HUES64 (cell line): ENCODE results near the gene UAP1.

Experiments used
- H3K27ac ChIP-seq: 2 replicates; pipeline ENCODE4 v1.7.0; 2013; ENCODE audit warnings: low read depth, low read length, inconsistent platforms
- H3K27me3 ChIP-seq: 2 replicates; pipeline ENCODE4 v1.6.1; 2013; ENCODE audit warnings: mild to moderate bottlenecking, low read length; ENCODE audit not compliant: insufficient read depth
- H3K36me3 ChIP-seq: 2 replicates; pipeline ENCODE4 v1.6.1; 2013; ENCODE audit warnings: mild to moderate bottlenecking, low read length; ENCODE audit not compliant: insufficient read depth
- H3K4me1 ChIP-seq: 2 replicates; pipeline ENCODE4 v1.6.1; 2013; ENCODE audit warnings: mild to moderate bottlenecking, low read length, moderate library complexity; ENCODE audit not compliant: insufficient read depth
- H3K4me3 ChIP-seq: 2 replicates; pipeline ENCODE4 v1.5.1; 2013; ENCODE audit warnings: mild to moderate bottlenecking, low read length, moderate library complexity
- H3K9ac ChIP-seq: 2 replicates; pipeline ENCODE4 v1.6.1; 2013; ENCODE audit warnings: mild to moderate bottlenecking, low read depth, low read length
- H3K9me3 ChIP-seq: 2 replicates; pipeline ENCODE4 v1.6.1; 2013; ENCODE audit warnings: low read depth, low read length; ENCODE audit not compliant: insufficient read depth
- WGBS: fragments of 150-250, 120-280 bp; methylation state at CpG from one replicate; pipeline ENCODE4 v1.1.7; 2013; ENCODE audit warnings: missing lambda C conversion rate; 5-methylcytosine and 5-hydroxymethylcytosine counted together

UAP1 gene

DNA sequence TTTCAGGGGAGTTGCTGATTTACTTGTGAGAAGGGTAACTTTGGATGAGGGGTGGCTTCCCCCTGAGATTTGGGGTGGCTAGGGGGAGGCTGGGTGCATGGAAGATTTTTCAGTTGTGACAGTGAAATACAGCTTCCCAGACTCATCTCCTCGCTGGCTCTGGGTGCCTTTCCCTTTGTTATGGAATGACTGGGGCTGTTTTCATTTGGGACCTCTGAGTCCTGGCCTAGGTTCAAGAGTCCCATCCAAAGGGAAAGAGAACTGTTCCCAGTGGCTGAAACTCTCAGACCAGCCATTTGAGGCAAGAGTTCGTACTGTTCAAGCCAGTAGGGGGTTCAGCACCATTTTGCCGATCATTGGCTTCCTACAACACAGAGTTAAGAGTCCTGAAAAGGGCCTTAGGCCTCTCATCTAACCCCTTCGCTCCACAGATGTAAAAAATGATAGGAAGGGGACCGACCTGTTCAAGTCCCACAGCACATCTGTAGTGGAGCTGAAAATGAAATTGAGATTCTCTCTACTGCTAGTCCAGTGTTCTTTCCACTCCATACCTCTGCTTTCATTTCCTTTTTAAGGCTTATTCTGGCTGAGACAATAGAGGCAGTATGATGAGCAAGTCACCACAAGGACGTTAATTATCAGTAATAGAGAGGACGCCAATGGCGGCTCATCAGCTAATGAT, 71.7 kb downstream of the UAP1 start:
- H3K4me1 ChIP-seq = peaks cover 9% of the 10 kb centered on the region; the same call in 1 of the 2 replicates
- no peaks in the 10 kb centered on the region for H3K9me3 ChIP-seq
- H3K27ac ChIP-seq = no peak overlapping the region
- no peaks in the 10 kb centered on the region for H3K27me3 ChIP-seq
- 91% methylated on average over 8 of the region's 8 CpGs for WGBS
- H3K9ac ChIP-seq = no peak overlapping the region
- H3K4me3 ChIP-seq = peak overlapping the region; percentile 18; the same call in 1 of the 2 replicates
- H3K36me3 ChIP-seq = no peaks in the 10 kb centered on the region

DNA sequence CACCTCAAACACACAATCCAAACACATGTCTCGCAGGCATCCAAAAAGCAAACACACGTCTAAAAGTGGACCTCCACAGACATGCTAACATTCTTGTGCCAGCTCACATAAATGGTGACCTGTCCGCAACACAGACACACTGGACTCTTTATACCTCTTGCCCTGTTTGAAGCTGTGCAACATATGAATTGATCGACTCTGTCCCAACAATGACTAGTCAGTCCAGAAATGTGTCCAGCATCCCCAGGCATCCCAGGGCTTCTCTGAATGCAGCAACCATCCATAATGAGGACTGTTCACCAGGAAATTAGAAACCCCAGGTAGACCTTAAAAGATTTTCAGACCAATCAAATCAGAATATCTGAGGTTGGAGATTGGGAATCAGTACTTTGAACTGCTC, 73.9 kb downstream of the UAP1 start:
- Histone ChIP-seq H3K36me3 (no peaks in the 10 kb centered on the region), H3K4me3 (no peak overlapping the region), H3K9me3 (no peaks in the 10 kb centered on the region), H3K9ac (no peak overlapping the region), H3K4me1 (peaks cover 9% of the 10 kb centered on the region; the same call in 1 of the 2 replicates), H3K27ac (no peak overlapping the region), H3K27me3 (no peaks in the 10 kb centered on the region)
- WGBS = 92% methylated on average over 4 of the region's 4 CpGs

DNA sequence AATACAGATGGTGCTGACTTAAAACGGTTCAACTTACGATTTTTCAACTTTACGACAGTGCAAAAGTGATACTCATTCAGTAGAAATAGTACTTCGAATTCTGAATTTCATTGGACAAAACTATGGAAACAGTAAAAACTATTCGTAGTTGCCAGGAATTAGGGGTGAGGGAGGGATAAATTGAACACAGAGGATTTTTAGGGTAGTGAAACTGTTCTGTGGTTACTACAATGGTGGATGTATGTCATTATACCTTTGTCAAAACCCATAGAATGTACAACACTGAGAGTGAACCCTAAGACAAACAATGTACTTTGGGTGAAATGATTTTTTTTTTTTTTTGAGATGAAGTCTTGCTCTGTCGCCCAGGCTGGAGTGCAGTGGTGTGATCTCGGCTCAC, 78.2 kb downstream of the UAP1 start:
- no peaks in the 10 kb centered on the region for H3K27me3 ChIP-seq
- H3K9me3 ChIP-seq = no peaks in the 10 kb centered on the region
- H3K27ac ChIP-seq = no peak overlapping the region
- WGBS = 92% methylated on average over 7 of the region's 7 CpGs
- no peaks in the 10 kb centered on the region for H3K36me3 ChIP-seq
- H3K4me3 ChIP-seq = no peak overlapping the region
- H3K4me1 ChIP-seq = no peaks in the 10 kb centered on the region
- no peak overlapping the region for H3K9ac ChIP-seq

DNA sequence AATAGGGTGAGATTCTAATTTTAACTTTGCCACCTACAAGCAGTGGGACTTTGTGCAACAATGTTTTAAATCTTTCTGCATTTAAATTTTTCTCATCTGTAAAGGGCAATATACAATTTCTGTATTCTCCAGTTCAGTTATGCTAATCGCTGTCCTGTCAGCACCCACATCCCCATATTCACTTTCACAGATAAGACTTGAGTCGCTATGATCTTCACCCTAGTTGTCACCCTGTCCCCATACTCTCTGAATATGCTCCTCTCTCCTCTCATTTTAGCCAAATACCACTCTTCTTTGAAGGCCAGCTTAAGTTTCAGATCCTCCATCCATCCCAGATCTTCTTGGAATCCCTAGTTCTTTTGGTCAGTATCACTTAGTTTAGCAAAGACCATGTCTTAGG, 79.6 kb downstream of the UAP1 start:
- H3K4me1 ChIP-seq = no peaks in the 10 kb centered on the region
- H3K27me3 ChIP-seq = no peaks in the 10 kb centered on the region
- no peaks in the 10 kb centered on the region for H3K9me3 ChIP-seq
- no peak overlapping the region for H3K4me3 ChIP-seq
- no peak overlapping the region for H3K27ac ChIP-seq
- no peaks in the 10 kb centered on the region for H3K36me3 ChIP-seq
- no peak overlapping the region for H3K9ac ChIP-seq
- WGBS = 95% methylated on average over 2 of the region's 2 CpGs

DNA sequence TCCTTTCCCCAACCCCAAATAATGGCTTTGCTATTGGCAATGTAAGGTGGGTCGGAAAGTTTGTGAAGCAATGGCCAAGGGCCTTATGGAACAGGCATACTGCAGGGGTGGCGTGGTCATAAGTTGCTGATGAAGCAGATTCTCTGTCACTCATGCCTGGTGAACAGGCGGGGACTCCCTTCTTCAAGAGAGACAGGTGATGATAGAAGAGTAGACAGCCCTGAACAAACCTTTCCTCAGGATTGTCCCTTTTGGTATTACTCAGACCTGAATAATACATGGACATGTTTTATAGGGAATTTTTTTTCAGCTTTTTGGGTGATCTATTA, 83.4 kb downstream of the UAP1 start:
- WGBS = 94% methylated on average over 3 of the region's 3 CpGs
- H3K9me3 ChIP-seq = no peaks in the 10 kb centered on the region

DNA sequence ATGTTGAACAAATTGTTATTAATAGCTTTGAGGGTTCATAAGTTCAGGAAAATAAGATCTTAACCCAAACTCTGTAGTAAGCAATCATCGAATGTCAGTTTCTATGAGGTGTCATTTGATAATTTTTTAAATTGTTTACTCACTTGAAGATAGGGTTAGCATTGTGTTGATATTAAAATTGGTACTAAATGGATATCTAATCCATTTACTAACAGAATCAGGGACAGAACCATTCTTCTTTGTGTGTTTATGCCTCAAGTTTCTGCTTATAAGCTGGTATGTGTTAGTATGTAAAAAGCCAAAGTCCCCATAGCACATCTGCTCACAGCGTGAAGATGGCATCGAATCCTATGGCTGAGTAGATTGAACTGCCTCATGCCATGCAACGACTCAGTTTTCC, 84.1 kb downstream of the UAP1 start:
- Histone ChIP-seq H3K27ac (no peak overlapping the region), H3K9ac (no peak overlapping the region), H3K9me3 (no peaks in the 10 kb centered on the region), H3K27me3 (no peaks in the 10 kb centered on the region), H3K4me1 (no peaks in the 10 kb centered on the region), H3K36me3 (no peaks in the 10 kb centered on the region), H3K4me3 (no peak overlapping the region)
- 95% methylated on average over 4 of the region's 4 CpGs for WGBS

More for the DNA sequence above, 83.4 kb downstream of the UAP1 start:
- Histone ChIP-seq H3K27me3 (no peaks in the 10 kb centered on the region), H3K4me1 (no peaks in the 10 kb centered on the region), H3K9ac (no peak overlapping the region), H3K27ac (no peak overlapping the region), H3K36me3 (no peaks in the 10 kb centered on the region), H3K4me3 (no peak overlapping the region)

DNA sequence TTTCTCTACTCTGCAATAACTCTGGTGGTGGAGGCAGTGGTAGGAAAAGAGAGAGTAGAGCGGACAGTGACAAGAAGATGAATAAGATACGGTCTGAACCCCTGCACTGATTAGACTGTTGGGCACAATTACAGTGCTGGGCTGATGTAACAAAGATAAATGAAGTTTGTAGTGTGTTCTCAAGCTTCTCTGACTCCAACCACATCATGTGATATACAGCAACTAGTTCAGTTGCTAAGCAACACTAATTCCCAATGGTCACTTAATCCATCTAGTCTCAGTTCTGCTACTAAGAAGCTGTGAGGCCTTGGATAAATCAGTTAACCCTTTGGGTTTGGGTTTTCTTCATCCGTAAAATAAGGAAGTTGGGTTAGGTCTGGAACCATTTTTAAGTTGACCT, 88.1 kb downstream of the UAP1 start:
- 90% methylated on average over 3 of the region's 3 CpGs for WGBS
- Histone ChIP-seq H3K27ac (no peak overlapping the region), H3K9ac (no peak overlapping the region), H3K4me3 (no peak overlapping the region), H3K36me3 (no peaks in the 10 kb centered on the region), H3K27me3 (no peaks in the 10 kb centered on the region), H3K4me1 (no peaks in the 10 kb centered on the region), H3K9me3 (no peaks in the 10 kb centered on the region)
